Peyer's patch (tissue), 4 donors: ENCODE data around the gene EMILIN2.

Experiments
- POLR2A ChIP-seq, 2 donors: fragments of 450-650 bp; IDR thresholded peaks; one replicate each; pipeline ENCODE4 v1.5.1; 2017; ENCODE audit warnings: antibody characterized with exemption in 2 of 2, mild to moderate bottlenecking in 2 of 2, moderate library complexity in 2 of 2
- TF ChIP-seq, protein P1 (sequence below), 6 experiments: fragments of 450-650 bp in 4 of 6; fragments of 200-600 bp in 2 of 6; sonication (generic) in 1 of 6; IDR thresholded peaks; one replicate each; pipeline ENCODE4 v1.5.1; 2017 to 2019; ENCODE audit warnings: antibody characterized with exemption in 6 of 6, mild to moderate bottlenecking in 3 of 6, moderate library complexity in 1 of 6

DNA sequence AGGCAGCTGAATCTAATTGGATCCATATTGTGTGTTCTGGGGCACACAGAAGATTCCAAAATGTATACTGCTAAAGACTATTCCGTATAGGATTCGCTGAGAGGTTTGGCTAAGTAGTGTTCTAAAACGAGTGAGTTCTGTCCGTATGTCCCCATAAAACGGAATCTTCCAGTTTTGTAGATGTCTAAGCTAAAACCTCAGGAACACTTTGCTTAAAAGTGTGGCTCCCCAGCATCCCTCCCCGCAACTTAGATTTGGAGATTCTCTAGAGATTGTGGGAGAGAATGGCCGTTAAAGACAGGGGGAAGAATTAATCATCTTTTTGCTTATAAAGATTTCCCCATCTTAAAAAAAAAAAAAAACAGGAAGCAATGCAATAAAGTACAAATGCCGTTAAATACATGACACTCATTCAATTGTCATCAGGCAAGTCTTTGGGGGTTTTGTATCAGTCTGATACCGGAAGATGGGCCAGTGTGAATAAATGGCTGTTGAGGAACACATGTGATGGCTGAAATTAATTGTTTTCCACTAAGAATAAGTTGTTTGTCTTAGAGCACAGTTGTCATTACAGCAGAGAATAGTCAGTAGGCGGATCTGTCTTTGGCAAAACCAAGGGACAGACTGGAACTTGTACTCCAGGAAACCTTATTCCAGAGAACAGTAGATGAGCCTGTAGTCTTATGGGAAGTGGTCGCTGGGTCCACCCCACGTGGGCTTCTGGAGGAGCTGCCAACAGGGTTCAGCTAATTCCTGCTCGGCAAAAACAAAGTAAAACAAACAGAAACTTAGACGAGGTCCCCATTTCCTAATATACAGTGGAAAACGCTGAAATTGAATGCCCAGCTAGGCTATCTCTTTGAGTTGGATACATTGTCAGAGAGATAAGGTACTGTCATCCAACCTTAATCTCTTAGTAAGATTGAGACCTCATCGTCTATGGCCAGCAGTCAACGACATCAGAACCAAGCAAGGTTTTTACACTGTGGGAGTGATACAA is 1.7 kb downstream of the EMILIN2 start:
- TF ChIP-seq, protein P1, sequence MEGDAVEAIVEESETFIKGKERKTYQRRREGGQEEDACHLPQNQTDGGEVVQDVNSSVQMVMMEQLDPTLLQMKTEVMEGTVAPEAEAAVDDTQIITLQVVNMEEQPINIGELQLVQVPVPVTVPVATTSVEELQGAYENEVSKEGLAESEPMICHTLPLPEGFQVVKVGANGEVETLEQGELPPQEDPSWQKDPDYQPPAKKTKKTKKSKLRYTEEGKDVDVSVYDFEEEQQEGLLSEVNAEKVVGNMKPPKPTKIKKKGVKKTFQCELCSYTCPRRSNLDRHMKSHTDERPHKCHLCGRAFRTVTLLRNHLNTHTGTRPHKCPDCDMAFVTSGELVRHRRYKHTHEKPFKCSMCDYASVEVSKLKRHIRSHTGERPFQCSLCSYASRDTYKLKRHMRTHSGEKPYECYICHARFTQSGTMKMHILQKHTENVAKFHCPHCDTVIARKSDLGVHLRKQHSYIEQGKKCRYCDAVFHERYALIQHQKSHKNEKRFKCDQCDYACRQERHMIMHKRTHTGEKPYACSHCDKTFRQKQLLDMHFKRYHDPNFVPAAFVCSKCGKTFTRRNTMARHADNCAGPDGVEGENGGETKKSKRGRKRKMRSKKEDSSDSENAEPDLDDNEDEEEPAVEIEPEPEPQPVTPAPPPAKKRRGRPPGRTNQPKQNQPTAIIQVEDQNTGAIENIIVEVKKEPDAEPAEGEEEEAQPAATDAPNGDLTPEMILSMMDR (IDR thresholded peaks at IDR 0.05), result no peak
- no peak for TF ChIP-seq POLR2A (IDR thresholded peaks at IDR 0.05)
